ENCODE results near the gene ZNF554.

The ZNF554 gene

GRCh38 chr19:2819540-2820111, at the start of gene ZNF554:
Gene ZNF554, plus strand, starts transcription at chr19:2819868. Its CDS starts 204 bp downstream, at chr19:2820072.
- peak; percentile 96 for DNase-seq (ENCODE audit: low spot score)

- DNase-seq (ENCODE audit: low spot score): peak; percentile 77
These were observed 49.3 kb upstream of the ZNF554 start for GRCh38 chr19:2770055-2771013.

- DNase-seq (ENCODE audit: low spot score): no peak
These were observed 47.6 kb upstream of the ZNF554 start for GRCh38 chr19:2771786-2772674.

- DNase-seq (ENCODE audit: low spot score): no peak
These were observed 45.5 kb upstream of the ZNF554 start for GRCh38 chr19:2774083-2774679.

- no peak for DNase-seq (ENCODE audit: low spot score)
These were observed 44.6 kb upstream of the ZNF554 start for GRCh38 chr19:2774953-2775555.

GRCh38 chr19:2775556-2776430, 43.9 kb upstream of the ZNF554 start:
- peak; percentile 87 for DNase-seq (ENCODE audit: low spot score)

GRCh38 chr19:2777952-2778683, 41.5 kb upstream of the ZNF554 start:
- DNase-seq (ENCODE audit: low spot score): no peak

- no peak for DNase-seq (ENCODE audit: low spot score)
These were observed 40.4 kb upstream of the ZNF554 start for GRCh38 chr19:2779121-2779740.

- DNase-seq (ENCODE audit: low spot score): no peak
These were observed 39.4 kb upstream of the ZNF554 start for GRCh38 chr19:2780284-2780683.

GRCh38 chr19:2782329-2782935, 37.2 kb upstream of the ZNF554 start:
- no peak for DNase-seq (ENCODE audit: low spot score)

GRCh38 chr19:2782936-2783780, 36.5 kb upstream of the ZNF554 start, which contains the start of gene SGTA:
Gene SGTA, minus strand, starts transcription at chr19:2783273. Its CDS starts 14,205 bp downstream, at chr19:2769068.
- DNase-seq (ENCODE audit: low spot score): peak; percentile 99

GRCh38 chr19:2783781-2784145, 35.9 kb upstream of the ZNF554 start:
- no peak for DNase-seq (ENCODE audit: low spot score)

GRCh38 chr19:2785244-2785997, 34.2 kb upstream of the ZNF554 start, which contains the start of gene THOP1:
Gene THOP1, plus strand, starts transcription at chr19:2785503. Its CDS starts 160 bp downstream, at chr19:2785663.
- peak; percentile 99 for DNase-seq (ENCODE audit: low spot score)

GRCh38 chr19:2787115-2787514, 32.6 kb upstream of the ZNF554 start:
- DNase-seq (ENCODE audit: low spot score): no peak

GRCh38 chr19:2788237-2788636, 31.4 kb upstream of the ZNF554 start:
- no peak for DNase-seq (ENCODE audit: low spot score)

GRCh38 chr19:2790194-2790556, 29.5 kb upstream of the ZNF554 start:
- no peak for DNase-seq (ENCODE audit: low spot score)

All from hepatic stellate cell (primary cell).